Naive thymus-derived CD8-positive, alpha-beta T cell (primary cell): ENCODE data around the gene HYAL2. TPM values are rescaled to one million over a fixed set of nuclear protein-coding genes. Genes with fewer than 3 reads are reported as not detected.
"Not testable (repeated sequence)": the region's sequence is repeated elsewhere in the genome, so short reads cannot be mapped to it uniquely, and the experiment has no call there.

Experiments
- ATAC-seq, 2 donors: fragments of 150-1000 bp; cut with Tn5 transposase in 1 of 2; sonication (Bioruptor Pico), chemical (Tn5 transposase) in 1 of 2; 1 replicate in 1 of 2; 2 replicates in 1 of 2; pipeline ENCODE4 v1.10.0; 2021; ENCODE audit warnings: mild to moderate bottlenecking in 2 of 2, moderate library complexity in 2 of 2
- POLR2A ChIA-PET: fragments of 350-600 bp; sonication (Branson Sonifier 250); formaldehyde crosslinking; loops from one replicate; lab custom pipeline; 2021; ENCODE audit warnings: antibody characterized with exemption; lab: Charles Lee
- DNase-seq, 10 donors: peaks; one replicate each; pipeline versions ENCODE4 v3.0.0 to v3.0.0-alpha.2; 2020 to 2022
- H3K27ac Mint-ChIP-seq, 10 donors: one replicate each; pipeline ENCODE4 v1.8.0; 2020 to 2022; ENCODE audit warnings: mild to moderate bottlenecking in 10 of 10, mixed read lengths in 10 of 10, moderate library complexity in 4 of 10, inconsistent platforms in 1 of 10
- H3K27me3 Mint-ChIP-seq, 5 donors: one replicate each; pipeline ENCODE4 v1.8.0; 2021 to 2022; ENCODE audit warnings: mixed read lengths in 5 of 5
- H3K36me3 Mint-ChIP-seq, 3 donors: one replicate each; pipeline ENCODE4 v1.8.0; 2020 to 2022; ENCODE audit warnings: mixed read lengths in 3 of 3, mild to moderate bottlenecking in 2 of 3, inconsistent platforms in 1 of 3
- H3K4me1 Mint-ChIP-seq, 4 donors: one replicate each; pipeline ENCODE4 v1.8.0; 2021 to 2022; ENCODE audit warnings: mixed read lengths in 4 of 4
- H3K4me3 Mint-ChIP-seq, 10 donors: one replicate each; pipeline ENCODE4 v1.8.0; 2020 to 2022; ENCODE audit warnings: mild to moderate bottlenecking in 10 of 10, mixed read lengths in 10 of 10, moderate library complexity in 6 of 10, inconsistent platforms in 1 of 10
- H3K9me3 Mint-ChIP-seq, 9 donors: one replicate each; pipeline ENCODE4 v1.8.0; 2020 to 2022; ENCODE audit warnings: mixed read lengths in 9 of 9, mild to moderate bottlenecking in 3 of 9, inconsistent platforms in 1 of 9, moderate library complexity in 1 of 9
- polyA plus RNA-seq, 3 donors: library from polyadenylated mRNA; unstranded; fragments of 300-500 nt; fragmentation: Illumina TruSeq; gene quantifications; one replicate each; pipeline ENCODE4 v1.2.3, GENCODE V29; 2021
- total RNA-seq, 8 experiments: library from RNA in 2 of 8; stranded (reverse) in 2 of 8; gene quantifications; one replicate each; pipeline ENCODE4 v1.2.3 and lab custom pipeline; 2021 to 2026

Gene HYAL2
- total and polyA plus RNA-seq, 5 experiments from 2014 or later = 1.8 to 6.1 (median 2.5) TPM

DNA sequence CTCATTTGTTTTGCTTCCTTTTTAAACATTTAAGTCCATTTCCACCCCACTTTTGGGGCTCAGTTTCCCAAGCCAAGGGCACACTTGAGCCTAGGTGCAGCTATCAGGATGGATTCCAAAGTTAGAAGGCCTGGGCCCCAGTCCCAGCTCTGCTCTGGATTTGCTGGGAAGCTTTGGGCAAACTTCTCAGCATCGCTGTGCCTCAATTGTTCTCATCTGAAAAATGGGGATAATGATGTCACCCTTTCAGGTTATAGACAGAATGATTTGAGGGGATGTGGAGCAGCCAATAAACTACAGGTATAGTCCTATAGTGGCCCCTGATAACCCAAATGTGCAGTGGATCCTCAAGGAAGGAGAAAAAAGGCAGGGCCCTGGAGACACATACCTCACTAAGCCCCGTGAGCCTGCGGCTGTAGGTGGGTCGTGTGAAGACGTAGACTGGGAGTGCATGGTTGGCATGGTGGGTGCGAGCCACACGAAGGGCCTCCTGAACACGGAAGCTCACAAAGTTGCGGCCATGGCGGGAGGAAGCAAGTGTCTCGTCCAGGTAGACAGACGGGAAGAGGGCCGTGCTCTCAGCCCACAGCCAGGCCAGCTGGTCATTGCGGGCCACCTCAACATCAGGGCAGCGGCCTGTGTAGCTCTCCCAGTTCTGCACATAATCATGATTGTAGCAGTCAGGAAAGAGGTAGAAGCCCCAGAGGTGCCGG, 3.2 kb downstream of the HYAL2 start:
- Mint-ChIP-seq H3K4me3 (peak overlapping the region; percentile 12 to 96 (median 46)), H3K36me3 (no peaks in the 10 kb centered on the region)
- POLR2A ChIA-PET = interaction anchor here (0.8 to 5.7 kb wide), 5 partner anchors 9 to 28 kb away, joined by 3 to 53 read pairs (median 16); partner anchors contain the start of genes HYAL3, IFRD2, NAA80 and RASSF1

DNA sequence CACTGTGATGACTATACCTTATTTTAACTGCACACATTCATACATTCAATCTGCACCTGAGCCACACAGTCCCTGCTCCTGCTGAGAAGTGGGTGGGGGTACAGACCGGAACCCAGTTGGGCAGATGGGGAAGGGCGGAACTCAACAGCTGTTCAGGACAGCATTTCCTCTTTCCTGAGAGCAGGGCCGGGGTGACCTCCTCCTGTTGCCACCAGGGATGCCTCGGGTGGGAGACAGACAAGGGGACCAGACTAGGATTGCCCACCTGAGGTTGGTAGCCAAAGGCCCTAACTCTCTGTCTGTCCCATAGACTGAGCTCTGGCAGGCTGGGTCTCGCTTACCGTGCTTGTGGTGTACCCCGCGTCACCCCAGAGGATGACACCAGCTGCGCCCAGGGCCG, 3.9 kb downstream of the HYAL2 start:
- ATAC-seq (no peak), DNase-seq (no peak)
- POLR2A ChIA-PET = interaction anchor here (0.8 to 3.4 kb wide), 5 partner anchors 9 to 27 kb away, joined by 3 to 17 read pairs (median 9); partner anchors contain the start of genes HYAL3, IFRD2, NAA80 and TUSC2
- Mint-ChIP-seq H3K27me3 (no peaks in the 10 kb centered on the region), H3K4me1 (peaks cover 19 to 55% (median 45%) of the 10 kb centered on the region in 4 donors), H3K27ac (peak overlapping the region in 3 of 10 donors; percentile 49 to 74 (median 68)), H3K36me3 (no peaks in the 10 kb centered on the region), H3K4me3 (peak overlapping the region in 6 of 10 donors; percentile 9 to 95 (median 48)), H3K9me3 (no peaks in the 10 kb centered on the region)

More for the DNA sequence above, 3.2 kb downstream of the HYAL2 start:
- ATAC-seq = no peak
- peak overlapping the region in 2 of 10 donors; percentile 67 to 69 for H3K27ac Mint-ChIP-seq
- no peaks in the 10 kb centered on the region for H3K9me3 Mint-ChIP-seq
- no peak for DNase-seq
- H3K27me3 Mint-ChIP-seq = no peaks in the 10 kb centered on the region
- H3K4me1 Mint-ChIP-seq = peaks cover 19 to 55% (median 44%) of the 10 kb centered on the region in 4 donors

DNA sequence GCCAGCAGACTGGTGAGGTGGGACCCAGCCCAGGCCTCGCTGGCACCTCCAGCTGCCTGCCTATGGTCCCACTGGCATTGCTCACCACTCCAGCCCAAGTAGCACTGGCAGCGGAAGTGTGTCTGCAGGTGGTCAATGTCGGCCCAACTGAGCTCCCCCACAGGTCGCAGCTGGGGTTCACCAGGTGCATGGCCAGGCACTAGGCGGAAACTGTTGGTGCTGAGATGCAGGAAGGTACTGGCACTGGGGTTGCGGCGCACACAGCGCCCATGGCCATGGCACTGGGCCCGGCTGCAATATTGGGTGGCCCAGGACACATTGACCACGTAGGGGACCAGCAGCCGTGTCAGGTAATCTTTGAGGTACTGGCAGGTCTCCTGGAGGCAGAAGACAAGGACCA, 4.4 kb downstream of the HYAL2 start:
- Mint-ChIP-seq H3K4me1 (peaks cover 19 to 55% (median 43%) of the 10 kb centered on the region in 4 donors), H3K4me3 (peak overlapping the region in 4 of 10 donors; percentile 9 to 95 (median 52)), H3K27me3 (no peaks in the 10 kb centered on the region), H3K27ac (peak overlapping the region in 1 of 10 donors; percentile 49), H3K36me3 (no peaks in the 10 kb centered on the region), H3K9me3 (no peaks in the 10 kb centered on the region)
- POLR2A ChIA-PET = interaction anchor here (0.8 to 4.7 kb wide), 6 partner anchors 10 to 26 kb away, joined by 3 to 27 read pairs (median 6); partner anchors contain the start of genes HYAL3, IFRD2, NAA80 and TUSC2
- no peak for DNase-seq
- ATAC-seq = no peak

DNA sequence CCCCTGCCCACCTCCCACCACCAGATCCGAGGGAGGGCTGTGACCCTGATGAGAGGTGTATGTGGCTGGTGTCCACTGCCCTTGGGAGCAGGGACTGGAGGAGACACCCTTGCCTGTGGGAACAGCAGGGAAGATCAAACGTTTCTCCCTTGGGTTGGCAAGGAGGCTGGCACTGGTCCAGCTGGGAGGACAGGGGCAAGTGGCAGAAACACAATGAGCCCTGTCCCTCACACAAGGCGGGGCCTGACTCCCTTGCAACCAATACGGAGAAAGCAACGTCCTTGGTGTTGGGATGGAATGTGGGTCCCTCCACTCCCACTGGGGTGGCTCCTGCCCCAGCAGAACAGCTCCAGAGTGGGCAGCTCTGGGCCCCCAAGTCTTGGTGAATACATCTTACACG, 5.2 kb downstream of the HYAL2 start:
- DNase-seq (no peak), ATAC-seq (no peak)
- no peaks in the 10 kb centered on the region for H3K27me3 Mint-ChIP-seq
- peak overlapping the region in 2 of 10 donors; percentile 91 to 93 for H3K27ac Mint-ChIP-seq
- POLR2A ChIA-PET = interaction anchor here (0.6 to 4.7 kb wide), 6 partner anchors 11 to 84 kb away, joined by 3 to 27 read pairs (median 6); partner anchors contain the start of genes HYAL3, IFRD2, NAA80 and TUSC2
- no peaks in the 10 kb centered on the region for H3K36me3 Mint-ChIP-seq
- peak overlapping the region in 1 of 10 donors; percentile 84 for H3K4me3 Mint-ChIP-seq
- H3K4me1 Mint-ChIP-seq = peaks cover 19 to 51% (median 40%) of the 10 kb centered on the region in 4 donors
- H3K9me3 Mint-ChIP-seq = no peaks in the 10 kb centered on the region

- POLR2A ChIA-PET = interaction anchor here (0.6 to 4.7 kb wide), 3 partner anchors 17 to 83 kb away, joined by 3 to 27 read pairs (median 9); partner anchors contain the start of genes HYAL3, IFRD2 and NAA80
- no peaks in the 10 kb centered on the region for H3K27me3 Mint-ChIP-seq
- peak overlapping the region; percentile 7 to 84 (median 65) for H3K4me3 Mint-ChIP-seq
- H3K36me3 Mint-ChIP-seq = no peaks in the 10 kb centered on the region
- DNase-seq (peak in 8 of 10 donors; percentile 24 to 79 (median 41)), ATAC-seq (peak; percentile 67 to 68)
- H3K27ac Mint-ChIP-seq = peak overlapping the region; percentile 67 to 94 (median 86)
- no peaks in the 10 kb centered on the region for H3K9me3 Mint-ChIP-seq
- H3K4me1 Mint-ChIP-seq = peaks cover 19 to 48% (median 40%) of the 10 kb centered on the region in 4 donors
These were observed 5.8 kb downstream of the HYAL2 start for GRCh38 chr3:50316657-50317242.

- H3K27me3 Mint-ChIP-seq = no peaks in the 10 kb centered on the region
- no peaks in the 10 kb centered on the region for H3K36me3 Mint-ChIP-seq
- peaks cover 16 to 36% (median 30%) of the 10 kb centered on the region in 4 donors for H3K4me1 Mint-ChIP-seq
- no peaks in the 10 kb centered on the region for H3K9me3 Mint-ChIP-seq
- ATAC-seq (no peak), DNase-seq (no peak)
- H3K4me3 Mint-ChIP-seq = no peak overlapping the region
- POLR2A ChIA-PET = interaction anchor here (1.5 to 4.7 kb wide), 2 partner anchors 15 to 22 kb away, joined by 4 to 27 read pairs; partner anchors contain the start of genes HYAL3 and NAA80
- H3K27ac Mint-ChIP-seq = peak overlapping the region in 2 of 10 donors; percentile 49 to 63
These were observed 7.7 kb downstream of the HYAL2 start for GRCh38 chr3:50314816-50315215.

GRCh38 chr3:50314342-50314741, 8.2 kb downstream of the HYAL2 start:
- no peaks in the 10 kb centered on the region for H3K36me3 Mint-ChIP-seq
- DNase-seq (no peak), ATAC-seq (no peak)
- POLR2A ChIA-PET = interaction anchor here (1.5 to 4.7 kb wide), 2 partner anchors 15 to 22 kb away, joined by 4 to 27 read pairs; partner anchors contain the start of genes HYAL3 and NAA80
- peaks cover 13 to 31% (median 27%) of the 10 kb centered on the region in 4 donors for H3K4me1 Mint-ChIP-seq
- H3K9me3 Mint-ChIP-seq = no peaks in the 10 kb centered on the region
- H3K4me3 Mint-ChIP-seq = no peak overlapping the region
- H3K27ac Mint-ChIP-seq = peak overlapping the region in 6 of 10 donors; percentile 5 to 65 (median 45)
- H3K27me3 Mint-ChIP-seq = no peaks in the 10 kb centered on the region

- POLR2A ChIA-PET, ATAC-seq, H3K36me3 Mint-ChIP-seq, H3K27ac Mint-ChIP-seq, H3K9me3 Mint-ChIP-seq, H3K27me3 Mint-ChIP-seq, H3K4me3 Mint-ChIP-seq, DNase-seq: not testable (repeated sequence)
- H3K4me1 Mint-ChIP-seq = peaks cover 9 to 19% (median 15%) of the 10 kb centered on the region in 4 donors
These were observed 10.5 kb downstream of the HYAL2 start for GRCh38 chr3:50312041-50312440.

GRCh38 chr3:50304601-50305000, 17.9 kb downstream of the HYAL2 start:
- Mint-ChIP-seq H3K4me3 (no peak overlapping the region), H3K9me3 (no peaks in the 10 kb centered on the region), H3K36me3 (peaks cover 0 to 2% (median 0%) of the 10 kb centered on the region in 3 donors), H3K4me1 (peaks cover 7 to 25% (median 16%) of the 10 kb centered on the region in 4 donors), H3K27me3 (no peaks in the 10 kb centered on the region), H3K27ac (peak overlapping the region in 4 of 10 donors; percentile 0 to 43 (median 24))
- POLR2A ChIA-PET = no interaction called here
- DNase-seq (no peak), ATAC-seq (no peak)

- H3K27me3 Mint-ChIP-seq = no peaks in the 10 kb centered on the region
- no peaks in the 10 kb centered on the region for H3K9me3 Mint-ChIP-seq
- peak within 1 kb of the TSS in 4 of 10 donors; percentile 27 to 56 (median 38) for H3K27ac Mint-ChIP-seq
- DNase-seq (no peak), ATAC-seq (no peak)
- no peak within 1 kb of the TSS for H3K4me3 Mint-ChIP-seq
- POLR2A ChIA-PET = interaction anchor here (1.5 kb wide), 1 partner anchor 11 kb away, joined by 3 read pairs; the partner anchor contains the start of gene IFRD2
- H3K36me3 Mint-ChIP-seq = peaks cover 0 to 2% (median 0%) of the 10 kb centered on the region in 3 donors
- H3K4me1 Mint-ChIP-seq = peaks cover 12 to 32% (median 28%) of the 10 kb centered on the region in 4 donors
These were observed 19.3 kb downstream of the HYAL2 start, which contains the start of gene HYAL1 for GRCh38 chr3:50303013-50303815. Gene HYAL1, minus strand, starts transcription at chr3:50303574. Its CDS starts 618 bp downstream, at chr3:50302956.
